ENCODE data around the gene SLC24A1. TPM values are rescaled to one million over a fixed set of nuclear protein-coding genes. Genes with fewer than 3 reads are reported as not detected.

The SLC24A1 gene
- total RNA-seq, 4 donors from 2014 or later = 6.0 to 15.7 (median 9.4) TPM

Small RNAs within 50 kb of the gene (small RNA-seq; reads per million reads assigned to genes)
- 0.06 to 0.76 reads per million in 2 donors for gene SNORD13E

Other genes with a start within 250 kb of the SLC24A1 start
- not detected for gene IGDCC3, start 243.9 kb upstream of the SLC24A1 start, total RNA-seq
- gene IGDCC4, start 199.0 kb upstream of the SLC24A1 start, total RNA-seq = 1 to 10 TPM in 2 of 4 donors, under 1 TPM in 1, not detected in 1; 0.40 to 3.3 (median 1.0) TPM
- 10 to 100 TPM; 30.5 to 42.4 (median 41.5) TPM for gene DPP8, start 104.2 kb upstream of the SLC24A1 start, total RNA-seq
- 10 to 100 TPM; 22.3 to 36.5 (median 26.8) TPM for gene HACD3, start 91.5 kb upstream of the SLC24A1 start, total RNA-seq
- 10 to 100 TPM; 44.1 to 90.8 (median 54.9) TPM for gene INTS14, start 10.8 kb upstream of the SLC24A1 start, total RNA-seq
- 10 to 100 TPM; 16.6 to 70.1 (median 24.5) TPM for gene DENND4A, start 170.4 kb downstream of the SLC24A1 start, total RNA-seq
- 100 to 1,000 TPM; 144 to 220 (median 199) TPM for gene RAB11A, start 247.6 kb downstream of the SLC24A1 start, total RNA-seq

Data from Peyer's patch (tissue), 4 donors.